ENCODE data around the gene ACTN1.

ACTN1 gene

DNA sequence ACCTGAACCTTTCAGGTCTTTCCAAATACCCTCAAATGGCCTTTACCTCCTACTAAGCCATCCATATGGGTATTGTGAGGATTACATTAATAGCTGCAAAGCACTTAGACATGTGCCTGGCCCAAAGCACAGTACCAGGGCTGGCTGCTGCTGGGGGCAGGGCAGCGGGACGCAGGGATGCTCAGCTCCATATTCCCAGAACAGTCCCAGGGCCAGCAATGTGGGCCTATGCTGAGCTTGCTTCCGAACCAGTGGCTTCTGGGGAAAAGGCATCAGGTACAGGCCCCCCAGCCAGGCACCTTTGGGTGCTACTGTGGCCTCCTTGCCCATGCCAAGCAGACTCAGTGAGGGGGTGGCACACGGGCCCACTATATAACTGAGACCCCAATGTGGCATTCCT is 10.4 kb downstream of the ACTN1 start:
- no peak for DNase-seq

DNA sequence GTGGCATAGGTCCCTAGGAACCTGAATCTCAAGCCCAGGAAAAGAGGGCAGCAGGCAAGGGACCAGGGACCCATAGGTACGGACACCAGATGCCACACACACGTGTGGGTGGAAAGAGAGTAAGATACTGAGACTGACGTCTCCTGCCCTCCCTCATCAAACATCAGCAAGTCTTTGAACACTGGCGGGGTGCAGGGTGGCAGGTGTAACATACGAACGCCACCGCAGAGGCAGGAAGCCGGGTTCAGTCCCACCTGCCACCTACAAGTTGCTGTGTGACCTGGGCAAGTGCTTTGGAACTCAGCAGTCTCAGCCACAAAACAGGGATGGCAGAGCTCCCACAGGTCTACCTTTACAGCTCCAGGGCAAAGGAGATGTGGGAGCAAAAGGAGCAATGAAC is 11.1 kb downstream of the ACTN1 start:
- peak; percentile 59 for DNase-seq

DNA sequence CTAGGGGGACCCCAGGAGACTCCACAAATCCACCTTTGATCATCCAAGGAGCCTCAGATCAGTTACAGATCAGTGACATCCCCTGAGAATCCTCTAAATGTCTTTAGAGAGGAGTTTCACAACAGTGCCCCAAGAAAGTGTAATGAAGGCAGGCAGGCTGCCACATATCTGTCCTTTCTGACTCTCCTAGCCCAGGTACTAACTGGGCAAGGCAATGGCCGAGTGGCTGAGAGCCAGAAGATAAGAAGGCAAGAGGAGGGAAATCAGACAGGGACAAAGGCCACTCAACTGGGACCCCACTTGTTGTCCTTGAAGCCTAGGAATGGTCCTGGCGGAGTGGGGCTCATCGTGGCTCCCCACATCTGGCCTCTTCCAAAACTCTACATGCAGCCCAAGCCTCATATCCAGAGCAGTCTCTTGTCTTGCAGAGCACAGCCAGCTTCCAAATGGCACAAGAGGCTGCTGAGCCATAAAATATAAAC is 11.6 kb downstream of the ACTN1 start:
- DNase-seq, result no peak

DNA sequence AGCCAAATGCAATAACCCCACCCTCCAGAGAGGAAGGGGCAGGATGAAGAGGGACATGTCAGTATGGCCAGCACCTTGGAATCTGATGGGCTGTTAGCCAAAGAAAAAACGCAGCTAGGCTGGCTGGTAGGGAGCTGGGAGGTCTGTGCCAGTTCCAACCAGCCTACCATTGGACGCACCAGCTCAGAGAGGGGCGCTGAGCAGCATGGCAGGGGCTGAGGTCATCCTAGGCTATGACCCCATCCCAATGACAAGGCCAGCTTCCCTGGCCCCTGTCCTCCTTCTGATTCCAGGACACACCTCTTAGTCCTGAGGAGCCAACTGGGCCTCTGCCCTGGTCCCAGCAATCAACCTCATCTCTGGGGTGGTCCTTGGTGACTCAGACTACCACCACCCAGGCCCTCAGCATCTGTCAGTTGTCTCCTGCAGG is 12.2 kb downstream of the ACTN1 start:
- no peak for DNase-seq

DNA sequence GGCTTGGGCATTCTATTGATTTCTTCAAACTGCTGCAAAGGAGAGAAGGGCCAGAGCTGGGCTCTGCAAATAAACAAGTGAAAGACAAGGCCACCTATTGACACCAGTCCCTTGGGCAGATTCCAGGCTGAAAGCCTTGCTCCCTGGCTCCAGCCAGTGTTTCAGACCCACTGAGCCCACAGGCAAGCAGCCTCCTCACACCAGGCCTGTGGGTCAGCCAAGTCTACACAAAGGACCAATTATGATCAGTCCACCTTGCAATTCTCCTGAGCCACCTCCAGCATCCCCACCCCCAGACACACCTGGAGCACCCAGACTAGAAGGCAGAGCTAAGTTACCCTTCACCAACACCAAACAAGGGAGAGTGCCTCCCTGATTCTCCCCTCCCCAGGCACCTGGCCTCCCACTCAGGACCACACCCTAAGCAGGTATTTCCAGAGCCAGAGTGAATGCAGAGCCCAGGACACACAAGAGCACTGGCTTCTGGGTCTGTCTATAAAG is 13.8 kb downstream of the ACTN1 start:
- no peak for DNase-seq

DNA sequence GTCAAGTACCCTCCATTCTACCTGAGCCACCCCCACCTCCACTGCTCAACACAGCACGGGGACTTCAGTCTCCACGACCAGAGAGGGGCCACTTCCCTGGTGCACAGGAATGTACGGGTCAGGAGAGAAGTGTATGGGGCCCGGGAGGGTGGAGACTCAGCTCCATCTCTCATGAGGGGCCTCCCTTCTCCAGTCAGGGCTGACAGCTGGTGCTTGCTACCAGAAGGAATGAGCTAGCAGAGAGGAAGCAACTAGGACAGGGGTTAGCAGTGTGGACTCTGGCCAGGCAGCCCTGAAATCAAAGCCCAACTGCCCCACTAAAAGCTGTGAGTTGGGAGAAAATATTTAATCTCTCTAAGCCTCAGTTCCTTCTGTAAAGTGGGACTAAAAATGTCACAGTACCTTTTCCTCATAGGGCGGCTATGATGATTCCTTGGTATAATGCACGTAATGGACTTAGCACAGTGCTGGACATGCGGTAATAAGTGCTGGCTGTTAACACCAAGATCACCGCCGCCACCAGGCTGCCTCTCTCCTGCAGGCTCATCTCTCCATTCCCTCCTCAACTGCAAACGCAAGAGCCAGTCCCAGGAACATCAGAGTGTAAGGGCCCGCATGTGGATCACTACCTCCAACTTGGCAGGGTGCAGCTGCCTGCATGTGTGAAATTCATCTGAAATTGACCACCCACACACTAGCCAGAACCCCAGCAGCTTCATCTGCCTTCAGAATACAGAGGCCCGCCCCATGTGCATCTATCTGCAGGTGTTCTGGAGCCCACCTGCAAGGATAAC is 14.6 kb downstream of the ACTN1 start:
- DNase-seq, result no peak

DNA sequence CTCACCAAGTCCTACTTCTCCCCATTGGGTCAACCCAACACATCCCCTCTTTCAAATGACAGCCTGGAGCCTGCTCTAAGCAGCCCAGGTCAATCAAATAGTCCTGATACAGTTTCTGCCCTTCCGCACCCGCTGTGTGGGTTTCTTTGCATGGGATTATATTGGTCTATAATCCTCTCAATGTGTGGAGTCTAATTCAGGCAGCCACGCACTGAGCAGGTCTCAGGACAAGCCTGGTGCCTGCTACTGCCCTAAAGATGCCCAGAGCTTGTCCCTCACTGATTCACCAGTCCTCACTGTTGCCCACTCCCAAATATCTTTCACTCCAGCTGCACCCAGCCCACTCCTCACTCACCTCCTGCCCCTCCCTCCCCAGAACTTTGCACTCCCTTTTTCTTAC is 16.4 kb downstream of the ACTN1 start:
- DNase-seq, result no peak

DNA sequence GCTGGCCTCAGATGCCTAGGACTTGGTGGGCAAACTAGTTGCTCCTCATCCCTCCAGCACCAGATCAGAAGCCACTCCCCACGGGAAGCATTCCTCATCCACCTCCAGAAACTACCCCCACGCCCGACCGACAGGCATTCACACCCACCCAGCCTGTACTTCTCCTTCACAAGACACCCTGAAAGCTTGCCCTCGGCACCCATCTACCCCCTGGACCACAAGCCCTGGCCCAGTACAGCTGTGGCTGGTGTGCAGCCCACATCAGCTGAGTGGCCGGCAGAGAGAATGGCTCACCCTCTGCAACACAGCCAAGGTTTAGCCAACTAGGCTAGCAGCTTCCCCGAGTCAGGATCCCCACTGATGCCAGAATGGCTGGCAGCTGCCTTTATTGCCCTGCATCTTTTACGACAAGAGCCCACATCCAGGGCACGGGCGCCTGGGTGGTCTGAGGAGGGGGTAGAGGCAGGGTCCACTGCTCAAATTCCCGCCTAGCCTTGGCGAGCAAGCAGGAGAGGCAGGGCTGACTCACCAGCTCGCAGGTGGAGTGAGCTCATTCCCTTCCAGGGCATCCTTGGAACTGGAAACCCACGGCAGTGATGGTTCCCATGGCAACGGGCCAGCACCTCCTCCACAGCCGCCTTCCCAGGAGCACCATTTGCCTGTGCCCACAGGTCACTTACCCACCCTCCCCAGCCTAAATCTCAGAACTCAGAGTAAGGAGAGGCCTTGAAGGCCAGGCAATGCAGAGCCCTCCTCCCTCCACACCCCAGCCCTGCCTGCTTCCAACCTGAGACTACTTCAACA is 17.1 kb downstream of the ACTN1 start:
- DNase-seq, result no peak

DNA sequence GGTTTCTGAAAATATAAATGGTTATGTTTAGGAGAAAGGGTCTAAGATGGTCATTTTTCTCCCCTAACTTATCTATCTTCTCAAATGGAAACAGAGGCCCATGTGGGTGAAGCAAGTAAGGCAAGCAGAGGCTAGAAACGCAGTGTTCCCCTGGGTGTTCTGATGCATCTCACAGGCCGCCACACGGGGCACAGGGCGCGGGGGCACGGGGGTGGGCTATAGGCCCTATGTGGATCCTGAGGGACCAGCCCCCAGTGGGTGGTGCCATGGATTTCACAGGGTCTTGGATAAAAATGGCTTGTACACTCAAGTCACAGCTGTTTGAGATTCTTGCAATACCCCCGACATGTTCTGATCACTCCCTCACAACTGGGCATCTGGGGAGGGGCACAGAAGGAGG is 17.7 kb downstream of the ACTN1 start:
- DNase-seq, result no peak

DNA sequence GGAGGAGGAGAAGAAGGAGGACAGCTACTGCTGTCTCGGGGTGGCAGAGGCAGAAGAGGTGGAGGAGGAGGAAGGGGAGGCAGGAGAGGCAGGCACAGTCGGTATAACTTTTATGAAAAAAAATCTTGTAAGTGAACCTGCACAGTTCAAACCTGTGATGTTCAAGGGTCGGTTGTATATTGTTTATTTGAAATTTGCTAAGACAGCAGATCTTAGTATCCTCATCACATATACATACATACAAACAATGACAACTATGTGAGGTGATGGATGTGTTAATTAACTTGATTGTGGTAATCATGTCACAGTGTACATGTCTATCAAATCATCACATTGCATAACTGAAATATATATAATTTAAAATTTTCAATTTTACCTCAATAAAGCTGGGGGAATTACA is 19.0 kb downstream of the ACTN1 start:
- no peak for DNase-seq

DNA sequence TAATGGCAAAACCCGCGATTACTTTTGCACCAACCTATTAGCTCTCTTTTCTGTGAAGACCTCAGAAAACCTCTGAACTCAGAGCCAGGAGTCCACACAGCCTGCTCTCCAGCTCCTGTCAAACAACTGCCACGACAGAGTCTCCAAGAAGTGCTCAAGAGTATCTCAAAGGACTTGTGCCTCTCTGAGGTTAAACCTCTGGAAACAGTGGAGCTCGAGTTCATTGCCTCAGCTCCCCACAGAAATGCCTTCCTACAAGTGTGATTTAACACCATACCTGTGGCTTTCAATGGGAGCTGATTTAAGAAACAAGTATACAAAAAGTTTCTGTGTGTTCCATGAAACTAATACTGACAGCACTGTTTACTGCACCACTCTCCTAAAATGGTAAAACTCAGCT is 20.1 kb downstream of the ACTN1 start:
- no peak for DNase-seq

DNA sequence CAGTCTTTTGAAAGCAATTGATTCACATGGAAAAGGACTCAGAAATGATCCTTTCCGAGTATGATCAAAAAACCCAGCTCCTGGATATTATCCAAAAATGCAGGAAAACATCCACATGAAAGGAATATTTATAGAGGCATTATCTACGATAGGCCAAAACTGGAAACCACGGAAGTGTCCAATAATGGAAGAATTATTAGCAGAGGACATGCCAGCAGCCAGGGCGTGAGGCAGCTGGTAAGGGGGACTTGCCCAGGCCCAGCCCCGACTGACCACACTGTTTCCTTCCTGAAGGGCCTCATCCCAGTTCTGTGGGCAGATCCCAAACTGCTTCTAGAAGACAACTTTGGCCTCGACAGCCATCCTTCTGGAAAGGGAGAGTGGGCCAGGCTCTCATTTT is 20.5 kb downstream of the ACTN1 start:
- DNase-seq, result no peak

DNA sequence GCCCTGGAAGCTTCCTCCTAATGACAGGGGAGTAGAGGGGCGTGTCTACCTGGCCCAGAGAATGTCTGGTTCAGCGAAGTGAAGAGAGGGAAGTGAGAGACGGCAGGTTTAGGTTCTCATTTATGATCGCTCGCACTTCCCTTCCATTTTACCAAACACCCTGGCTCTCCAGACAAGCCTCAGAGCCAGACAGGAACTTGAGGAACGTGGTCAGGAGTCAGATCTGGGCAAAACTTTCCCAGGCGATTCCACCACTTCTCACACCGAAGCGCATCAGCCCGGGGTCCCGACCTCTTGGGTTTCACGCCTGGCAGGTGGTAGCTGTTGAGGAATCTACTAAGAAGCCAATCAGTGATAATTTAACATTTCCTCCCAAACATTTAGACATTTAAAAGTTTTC is 21.3 kb downstream of the ACTN1 start:
- no peak for DNase-seq

DNA sequence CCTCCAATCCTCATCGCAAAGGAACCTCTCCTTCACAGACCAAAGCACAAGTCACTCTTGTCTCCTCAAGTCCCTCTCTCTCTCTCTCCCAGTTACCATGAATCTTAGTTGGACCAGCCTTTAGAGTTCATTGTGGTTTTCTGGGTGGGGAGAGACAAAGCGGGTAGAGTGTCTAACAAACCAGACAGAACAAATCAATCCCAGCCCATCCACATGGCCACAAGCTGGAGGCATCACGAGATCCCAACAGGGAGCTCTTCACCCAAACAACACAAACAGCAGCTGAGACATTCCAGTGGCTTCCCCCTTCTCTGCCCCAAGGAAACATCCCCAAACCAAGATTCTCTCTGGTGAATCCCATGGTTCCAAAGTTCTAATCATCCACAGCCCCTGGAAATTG is 22.4 kb downstream of the ACTN1 start:
- no peak for DNase-seq

DNA sequence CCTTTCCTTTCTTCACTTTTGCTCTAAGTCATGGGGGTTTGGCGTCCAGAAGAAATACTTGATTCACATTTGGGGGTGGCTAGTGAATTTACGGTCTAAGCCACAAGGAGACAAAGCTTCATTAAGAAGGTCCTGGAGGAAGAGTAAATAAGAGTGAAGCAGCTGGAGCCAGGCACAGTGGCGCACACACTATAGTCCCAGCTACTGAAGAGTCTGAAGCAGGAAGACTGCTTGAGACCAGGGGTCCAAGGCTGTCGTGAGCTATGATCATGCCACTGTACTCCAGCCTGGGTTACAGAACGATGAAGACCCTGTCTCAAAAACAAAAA is 23.3 kb downstream of the ACTN1 start:
- DNase-seq, result no peak

DNA sequence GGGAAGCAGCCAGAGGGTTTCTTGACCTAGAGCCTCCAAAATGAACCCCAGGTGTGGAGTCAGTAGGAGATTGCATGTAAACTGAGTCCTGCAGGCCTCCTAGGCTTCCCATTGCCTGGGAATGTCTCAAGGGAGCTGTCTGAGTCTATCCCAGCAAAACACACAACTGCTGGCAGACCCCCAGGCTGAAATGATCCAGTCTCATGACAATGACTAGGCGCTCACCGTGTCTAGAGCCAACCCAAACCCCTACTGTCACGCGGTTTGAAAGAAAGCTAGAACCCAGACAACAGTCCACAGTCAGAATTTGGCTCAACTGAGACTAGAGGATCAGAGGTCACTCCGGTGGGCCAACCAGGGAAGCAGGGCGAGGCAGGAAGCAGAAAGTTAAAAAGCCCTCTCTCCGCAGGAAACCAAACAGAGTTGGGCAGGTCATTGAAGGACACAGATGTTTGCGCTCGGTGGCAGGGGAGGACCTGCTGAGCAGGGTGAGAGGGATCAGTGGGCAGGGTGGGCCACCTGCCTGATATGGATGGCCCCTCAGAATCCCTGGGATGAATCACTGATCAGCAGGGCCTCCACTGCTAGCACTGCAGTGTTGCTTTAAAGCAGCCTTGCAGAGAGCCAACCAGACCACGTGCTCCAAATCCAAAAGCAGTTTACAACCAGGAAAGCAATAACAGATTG is 23.8 kb downstream of the ACTN1 start:
- DNase-seq, result no peak

DNA sequence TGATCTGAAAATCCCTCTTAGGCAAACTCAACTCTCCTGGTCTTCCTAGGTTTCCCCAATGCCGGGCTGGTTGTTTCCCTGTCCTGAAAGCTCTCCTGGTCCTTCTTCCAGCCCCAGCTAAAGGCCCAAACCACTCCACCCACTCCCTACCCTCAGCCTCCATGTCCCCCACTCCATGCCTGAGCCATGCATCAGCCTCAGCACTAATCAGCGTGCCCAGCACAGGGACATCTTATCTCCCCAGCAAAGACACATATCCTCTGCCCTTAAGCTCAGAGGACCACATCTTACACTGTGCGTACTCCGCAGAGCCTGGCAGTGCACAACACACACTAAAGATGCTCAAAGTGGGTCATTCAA is 25.9 kb downstream of the ACTN1 start:
- no peak for DNase-seq

DNA sequence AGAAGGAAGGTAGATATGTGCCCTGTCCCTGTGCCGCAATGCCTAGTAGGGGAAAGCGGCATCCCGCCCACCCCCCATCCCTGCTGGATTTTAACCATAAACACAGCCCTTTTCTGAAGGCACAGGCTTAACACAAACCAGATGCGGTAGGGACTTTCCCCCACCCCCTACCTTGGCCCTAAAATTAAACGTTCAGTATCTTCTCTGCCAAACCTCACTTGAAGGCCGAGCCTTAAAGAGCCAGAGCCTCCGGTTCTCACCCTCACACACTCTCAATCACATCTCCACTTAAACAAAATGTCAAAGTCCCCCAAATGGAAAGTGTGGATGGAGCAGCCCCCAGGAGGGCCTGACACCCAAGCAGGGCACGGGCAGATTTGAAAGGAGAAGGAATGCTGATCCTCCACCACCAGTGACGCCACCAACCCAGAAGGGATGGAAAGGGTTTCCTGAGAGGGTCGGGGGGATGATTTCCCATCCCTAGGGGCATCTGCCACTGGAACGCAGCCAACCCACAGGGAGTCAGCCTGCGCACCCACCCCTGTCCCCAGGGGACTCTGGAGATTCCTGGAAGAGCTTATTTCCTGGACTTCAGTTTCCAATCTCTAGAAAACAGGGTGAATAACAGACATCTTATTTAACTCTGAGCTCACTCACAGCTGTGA is 26.4 kb downstream of the ACTN1 start:
- no peak for DNase-seq

DNA sequence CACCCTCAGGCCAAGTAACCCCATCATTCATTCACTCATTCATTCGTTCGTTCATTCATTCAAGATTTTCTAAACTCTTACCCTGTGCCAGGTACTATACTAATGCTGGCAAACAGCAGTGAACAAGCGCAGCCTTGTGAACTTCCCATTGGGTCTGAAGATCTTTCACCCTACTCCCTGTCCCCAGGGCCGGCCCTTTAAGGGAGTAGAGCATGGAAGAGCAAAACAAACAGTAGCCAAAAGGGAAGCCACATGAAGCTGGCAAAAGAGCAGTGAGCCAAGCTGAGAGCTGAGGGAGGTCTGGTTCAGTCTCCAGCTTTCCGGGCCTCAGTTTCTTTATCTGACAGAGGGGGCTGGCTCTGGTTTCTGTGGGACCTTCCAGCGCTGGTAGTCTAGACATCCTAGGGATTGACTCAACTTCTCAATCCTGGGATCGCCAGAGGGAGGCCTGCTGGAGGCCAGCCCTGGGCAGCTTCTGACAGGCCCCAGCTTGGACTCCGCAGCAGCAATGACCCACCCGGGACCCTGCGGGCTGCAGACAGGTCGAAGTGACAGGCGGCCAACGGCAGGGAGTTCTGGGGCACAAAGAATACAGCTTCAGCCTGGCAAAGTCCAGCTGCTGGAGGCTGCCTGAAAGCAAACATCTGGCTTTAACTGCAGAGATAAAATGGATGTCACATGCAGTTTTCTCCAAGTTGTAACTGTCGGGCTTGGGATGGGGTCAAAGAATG is 27.1 kb downstream of the ACTN1 start:
- DNase-seq, result no peak

DNA sequence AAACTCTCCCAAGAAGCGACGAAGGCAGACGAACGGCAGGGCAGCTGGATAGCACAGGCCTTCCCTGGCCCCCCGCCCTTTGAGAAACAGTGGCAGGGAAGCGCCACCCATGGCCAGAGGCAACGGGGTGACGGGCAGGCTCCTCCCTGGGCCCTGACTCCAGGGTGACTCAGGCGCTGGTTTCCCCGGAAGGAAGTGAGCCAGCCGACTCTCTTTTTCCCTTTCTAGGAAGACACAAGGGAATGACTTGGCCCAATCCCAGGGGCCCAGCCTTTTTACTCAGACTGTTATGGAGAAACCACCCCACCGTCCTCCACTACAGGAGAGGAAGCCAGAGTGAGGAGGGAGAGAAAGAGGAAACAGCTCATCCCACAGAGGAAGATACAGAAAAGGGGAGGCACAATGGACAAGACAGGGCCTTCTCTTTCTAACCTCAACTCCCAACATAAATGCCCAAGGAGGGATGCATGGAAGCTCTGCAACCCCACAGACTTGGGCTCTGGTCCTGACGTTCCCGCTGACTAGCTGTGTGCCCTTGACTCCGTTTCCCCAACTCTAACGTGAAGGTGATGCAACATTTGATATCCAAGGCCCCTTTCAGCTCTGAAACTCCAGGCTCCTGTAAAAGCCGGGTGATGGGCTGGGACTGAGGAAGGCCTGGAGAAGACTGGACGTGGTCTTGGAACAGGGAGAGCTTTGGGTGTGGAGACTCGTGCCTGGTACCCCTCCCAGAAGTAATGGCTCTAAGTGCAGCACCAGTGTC is 27.9 kb downstream of the ACTN1 start:
- no peak for DNase-seq

DNA sequence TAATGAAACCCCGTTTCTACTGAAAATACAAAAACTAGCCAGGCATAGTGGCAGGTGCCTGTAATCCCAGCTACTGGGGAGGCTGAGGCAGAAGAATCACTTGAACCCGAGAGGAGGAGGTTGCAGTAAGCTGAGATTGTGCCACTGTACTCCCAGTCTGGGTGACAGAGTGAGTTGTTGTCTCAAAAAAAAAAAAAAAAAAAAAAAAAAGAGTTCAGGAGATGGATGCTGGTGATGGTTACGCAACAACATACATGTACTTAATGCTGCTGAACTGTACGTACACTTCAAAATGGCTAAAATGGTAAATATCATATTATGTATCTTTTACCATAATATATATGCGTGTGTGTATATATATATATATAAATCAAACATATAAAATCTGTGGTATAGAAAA is 29.0 kb downstream of the ACTN1 start:
- no peak for DNase-seq

DNA sequence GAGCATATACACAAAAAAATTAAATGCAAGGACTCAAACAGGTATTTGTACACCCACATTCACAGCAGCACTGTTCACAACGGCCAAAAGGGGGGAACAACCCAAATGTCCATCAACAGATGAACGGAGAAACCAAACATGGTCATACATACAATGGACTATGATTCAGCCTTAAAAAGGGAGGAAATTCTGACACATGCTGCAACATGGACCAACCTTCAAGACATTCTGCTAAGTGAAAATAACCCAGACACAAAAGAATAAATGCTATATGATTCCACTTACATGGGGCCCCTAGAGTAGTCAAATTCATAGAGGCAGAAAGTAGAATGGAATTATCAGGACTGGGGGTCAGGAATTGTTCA is 29.5 kb downstream of the ACTN1 start:
- no peak for DNase-seq
